ENCODE data around the gene THNSL1. TPM values are rescaled to one million over a fixed set of nuclear protein-coding genes. Genes with fewer than 3 reads are reported as not detected.

The THNSL1 gene
- total and polyA plus RNA-seq, 9 donors: 3.2 to 9.7 (median 7.3) TPM

DNA sequence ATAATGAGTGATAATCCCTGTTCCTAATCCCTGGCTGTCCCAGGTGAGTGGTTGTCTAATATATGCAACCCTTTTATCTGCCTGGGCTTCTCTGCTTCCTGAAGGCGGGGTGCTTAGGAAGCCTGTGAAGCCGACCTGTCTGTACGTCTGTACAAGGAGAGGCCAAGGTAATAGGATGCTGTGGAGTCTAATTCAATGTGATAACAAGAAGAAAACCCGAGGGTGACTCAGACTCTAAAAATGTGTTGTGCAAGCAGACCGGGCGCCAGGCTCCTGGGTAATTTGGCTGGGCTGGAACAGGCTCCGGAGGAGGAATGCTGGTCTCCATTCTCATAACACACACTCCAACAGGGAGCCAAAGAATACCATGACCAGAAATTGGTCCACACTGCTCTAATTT lies 43.6 kb downstream of the THNSL1 start:
- WGBS, 3 donors: 9 to 24% (median 11%) methylated on average over 7 of the region's 7 CpGs
- no peak overlapping the region for H3K4me3 ChIP-seq
- no peak overlapping the region for H3K27ac ChIP-seq
- intact Hi-C loops (cut with DNase I): no loop called here
- no peaks in the 10 kb centered on the region for H3K36me3 ChIP-seq
- no peaks in the 10 kb centered on the region for H3K4me1 ChIP-seq (ENCODE audit: insufficient read depth)
- peak; percentile 30 to 74 (median 52) for DNase-seq
- no peaks in the 10 kb centered on the region for H3K27me3 ChIP-seq
- H3K9me3 ChIP-seq: no peaks in the 10 kb centered on the region
- TF ChIP-seq, protein P1, sequence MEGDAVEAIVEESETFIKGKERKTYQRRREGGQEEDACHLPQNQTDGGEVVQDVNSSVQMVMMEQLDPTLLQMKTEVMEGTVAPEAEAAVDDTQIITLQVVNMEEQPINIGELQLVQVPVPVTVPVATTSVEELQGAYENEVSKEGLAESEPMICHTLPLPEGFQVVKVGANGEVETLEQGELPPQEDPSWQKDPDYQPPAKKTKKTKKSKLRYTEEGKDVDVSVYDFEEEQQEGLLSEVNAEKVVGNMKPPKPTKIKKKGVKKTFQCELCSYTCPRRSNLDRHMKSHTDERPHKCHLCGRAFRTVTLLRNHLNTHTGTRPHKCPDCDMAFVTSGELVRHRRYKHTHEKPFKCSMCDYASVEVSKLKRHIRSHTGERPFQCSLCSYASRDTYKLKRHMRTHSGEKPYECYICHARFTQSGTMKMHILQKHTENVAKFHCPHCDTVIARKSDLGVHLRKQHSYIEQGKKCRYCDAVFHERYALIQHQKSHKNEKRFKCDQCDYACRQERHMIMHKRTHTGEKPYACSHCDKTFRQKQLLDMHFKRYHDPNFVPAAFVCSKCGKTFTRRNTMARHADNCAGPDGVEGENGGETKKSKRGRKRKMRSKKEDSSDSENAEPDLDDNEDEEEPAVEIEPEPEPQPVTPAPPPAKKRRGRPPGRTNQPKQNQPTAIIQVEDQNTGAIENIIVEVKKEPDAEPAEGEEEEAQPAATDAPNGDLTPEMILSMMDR (IDR thresholded peaks at IDR 0.05): no peak
- TF ChIP-seq EP300 (IDR thresholded peaks at IDR 0.05): no peak
- TF ChIP-seq POLR2A (IDR thresholded peaks at IDR 0.05): no peak

GRCh38 chr10:25061125-25061524 lies 44.7 kb downstream of the THNSL1 start:
- H3K4me1 ChIP-seq (ENCODE audit: insufficient read depth): no peaks in the 10 kb centered on the region
- DNase-seq: no peak
- no peaks in the 10 kb centered on the region for H3K9me3 ChIP-seq
- H3K4me3 ChIP-seq: no peak overlapping the region
- H3K27me3 ChIP-seq: no peaks in the 10 kb centered on the region
- TF ChIP-seq EP300 (IDR thresholded peaks at IDR 0.05): no peak
- TF ChIP-seq POLR2A (IDR thresholded peaks at IDR 0.05): no peak
- TF ChIP-seq, protein P1 (IDR thresholded peaks at IDR 0.05): no peak
- H3K27ac ChIP-seq: no peak overlapping the region
- intact Hi-C loops (cut with DNase I): no loop called here
- 90 to 99% (median 97%) methylated on average over 7 of the region's 7 CpGs for WGBS, 3 donors
- no peaks in the 10 kb centered on the region for H3K36me3 ChIP-seq

- Histone ChIP-seq H3K4me1 (ENCODE audit: insufficient read depth) (no peaks in the 10 kb centered on the region), H3K4me3 (no peak overlapping the region), H3K27ac (no peak overlapping the region), H3K36me3 (no peaks in the 10 kb centered on the region), H3K27me3 (no peaks in the 10 kb centered on the region), H3K9me3 (no peaks in the 10 kb centered on the region)
- intact Hi-C loops (cut with DNase I): no loop called here
- DNase-seq: no peak
- 60 to 63% (median 61%) methylated on average over 11 of the region's 11 CpGs for WGBS, 3 donors
- TF ChIP-seq, protein P1 (IDR thresholded peaks at IDR 0.05): no peak
Measured at GRCh38 chr10:25061711-25062449, 45.5 kb downstream of the THNSL1 start.

GRCh38 chr10:25063157-25063556 lies 46.7 kb downstream of the THNSL1 start:
- 96 to 100% (median 100%) methylated on average over 1 of the region's 1 CpG for WGBS, 3 donors
- Histone ChIP-seq H3K4me3 (no peak overlapping the region), H3K9me3 (no peaks in the 10 kb centered on the region), H3K36me3 (no peaks in the 10 kb centered on the region), H3K27me3 (no peaks in the 10 kb centered on the region), H3K4me1 (ENCODE audit: insufficient read depth) (no peaks in the 10 kb centered on the region), H3K27ac (no peak overlapping the region)
- no peak for DNase-seq
- intact Hi-C loops (cut with DNase I): no loop called here
- TF ChIP-seq EP300 (IDR thresholded peaks at IDR 0.05) (no peak), POLR2A (IDR thresholded peaks at IDR 0.05) (no peak)
- TF ChIP-seq, protein P1 (IDR thresholded peaks at IDR 0.05): no peak
